ENCODE results near the gene PCGF1.

DNA sequence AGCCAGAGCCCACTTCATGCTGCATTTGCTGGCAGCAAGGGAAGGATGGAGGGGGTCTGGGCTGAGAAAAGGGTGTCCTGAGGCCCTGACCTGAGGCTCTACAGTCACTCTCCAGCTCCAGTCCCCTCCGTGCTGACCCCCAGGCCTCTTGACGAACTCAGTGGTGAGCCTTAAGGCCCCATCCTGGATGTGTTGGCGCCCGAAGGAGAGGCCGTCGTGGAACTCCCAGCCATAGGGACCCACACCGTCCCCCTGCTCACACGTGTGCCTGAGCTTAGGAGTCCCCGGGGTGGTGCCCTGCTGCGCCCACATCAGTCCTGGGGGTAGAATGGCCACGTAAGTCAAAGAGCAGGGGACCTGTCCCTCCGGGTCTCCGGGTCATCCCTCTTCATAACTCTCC lies 43.1 kb downstream of the PCGF1 start:
- no peak for TF ChIP-seq POLR2A (IDR thresholded peaks at IDR 0.05)
- TF ChIP-seq, protein P1, sequence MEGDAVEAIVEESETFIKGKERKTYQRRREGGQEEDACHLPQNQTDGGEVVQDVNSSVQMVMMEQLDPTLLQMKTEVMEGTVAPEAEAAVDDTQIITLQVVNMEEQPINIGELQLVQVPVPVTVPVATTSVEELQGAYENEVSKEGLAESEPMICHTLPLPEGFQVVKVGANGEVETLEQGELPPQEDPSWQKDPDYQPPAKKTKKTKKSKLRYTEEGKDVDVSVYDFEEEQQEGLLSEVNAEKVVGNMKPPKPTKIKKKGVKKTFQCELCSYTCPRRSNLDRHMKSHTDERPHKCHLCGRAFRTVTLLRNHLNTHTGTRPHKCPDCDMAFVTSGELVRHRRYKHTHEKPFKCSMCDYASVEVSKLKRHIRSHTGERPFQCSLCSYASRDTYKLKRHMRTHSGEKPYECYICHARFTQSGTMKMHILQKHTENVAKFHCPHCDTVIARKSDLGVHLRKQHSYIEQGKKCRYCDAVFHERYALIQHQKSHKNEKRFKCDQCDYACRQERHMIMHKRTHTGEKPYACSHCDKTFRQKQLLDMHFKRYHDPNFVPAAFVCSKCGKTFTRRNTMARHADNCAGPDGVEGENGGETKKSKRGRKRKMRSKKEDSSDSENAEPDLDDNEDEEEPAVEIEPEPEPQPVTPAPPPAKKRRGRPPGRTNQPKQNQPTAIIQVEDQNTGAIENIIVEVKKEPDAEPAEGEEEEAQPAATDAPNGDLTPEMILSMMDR (IDR thresholded peaks at IDR 0.05): no peak
